Ovary (tissue), 3 donors: ENCODE measurements around the gene ATP13A5.

Experiments
- EP300 ChIP-seq: sonication (generic); formaldehyde crosslinking; IDR thresholded peaks from one replicate; pipeline ENCODE4 v1.6.1; 2017; ENCODE audit warnings: antibody characterized with exemption
- POLR2A ChIP-seq: fragments of 450-650 bp; IDR thresholded peaks from one replicate; pipeline ENCODE4 v1.6.1; 2017; ENCODE audit warnings: antibody characterized with exemption, mild to moderate bottlenecking, moderate library complexity
- TF ChIP-seq, protein P1 (sequence below), 3 donors: fragments of 450-650 bp in 2 of 3; fragments of 200-600 bp in 1 of 3; IDR thresholded peaks; one replicate each; pipeline versions ENCODE4 v1.5.1 to v1.8.0; 2016 to 2022; ENCODE audit warnings: antibody characterized with exemption in 3 of 3, mild to moderate bottlenecking in 1 of 3
- donor health status: DM: no; HTN: no; CAD: no.

DNA sequence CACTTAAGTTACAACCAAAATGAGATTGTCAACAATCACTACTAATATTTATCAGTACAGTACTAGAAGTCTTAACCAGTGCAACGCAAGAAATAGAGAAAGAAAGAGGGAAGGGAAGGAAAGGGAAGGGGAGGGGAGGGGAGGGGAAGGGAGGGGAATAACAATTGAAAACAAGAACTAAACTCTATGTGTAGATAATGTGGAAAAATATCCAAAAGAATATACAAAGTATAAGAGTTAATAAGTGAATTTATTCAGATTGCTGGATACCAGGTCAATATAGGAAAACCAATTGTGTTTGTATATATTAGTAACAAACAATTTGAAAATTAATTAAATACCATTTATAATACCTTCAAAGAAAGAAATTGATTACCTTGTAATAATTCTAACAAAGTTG, 10.7 kb downstream of the ATP13A5 start:
- TF ChIP-seq, protein P1, sequence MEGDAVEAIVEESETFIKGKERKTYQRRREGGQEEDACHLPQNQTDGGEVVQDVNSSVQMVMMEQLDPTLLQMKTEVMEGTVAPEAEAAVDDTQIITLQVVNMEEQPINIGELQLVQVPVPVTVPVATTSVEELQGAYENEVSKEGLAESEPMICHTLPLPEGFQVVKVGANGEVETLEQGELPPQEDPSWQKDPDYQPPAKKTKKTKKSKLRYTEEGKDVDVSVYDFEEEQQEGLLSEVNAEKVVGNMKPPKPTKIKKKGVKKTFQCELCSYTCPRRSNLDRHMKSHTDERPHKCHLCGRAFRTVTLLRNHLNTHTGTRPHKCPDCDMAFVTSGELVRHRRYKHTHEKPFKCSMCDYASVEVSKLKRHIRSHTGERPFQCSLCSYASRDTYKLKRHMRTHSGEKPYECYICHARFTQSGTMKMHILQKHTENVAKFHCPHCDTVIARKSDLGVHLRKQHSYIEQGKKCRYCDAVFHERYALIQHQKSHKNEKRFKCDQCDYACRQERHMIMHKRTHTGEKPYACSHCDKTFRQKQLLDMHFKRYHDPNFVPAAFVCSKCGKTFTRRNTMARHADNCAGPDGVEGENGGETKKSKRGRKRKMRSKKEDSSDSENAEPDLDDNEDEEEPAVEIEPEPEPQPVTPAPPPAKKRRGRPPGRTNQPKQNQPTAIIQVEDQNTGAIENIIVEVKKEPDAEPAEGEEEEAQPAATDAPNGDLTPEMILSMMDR (IDR thresholded peaks at IDR 0.05) = no peak
- TF ChIP-seq EP300 (no peak), POLR2A (no peak)
